GM03348 (cell line): ENCODE results near the gene ZCCHC7.
"Not testable (repeated sequence)": the region's sequence is repeated elsewhere in the genome, so short reads cannot be mapped to it uniquely, and the experiment has no call there.

Experiments used
- DNase-seq: peaks from one replicate; pipeline ENCODE4 v3.0.0; 2012; ENCODE audit warnings: low spot score

ZCCHC7 gene

GRCh38 chr9:37119907-37120842, at the start of gene ZCCHC7:
TSS of gene ZCCHC7 (plus strand) at chr9:37120574.
- peak; percentile 99 for DNase-seq

- not testable (repeated sequence) for DNase-seq
These were observed 45.6 kb upstream of the ZCCHC7 start for GRCh38 chr9:37074790-37075189.

GRCh38 chr9:37079370-37080164, 40.8 kb upstream of the ZCCHC7 start:
- DNase-seq, result peak; percentile 96

- not testable (repeated sequence) for DNase-seq
These were observed 40.2 kb upstream of the ZCCHC7 start for GRCh38 chr9:37080165-37080628.

GRCh38 chr9:37081507-37081906, 38.9 kb upstream of the ZCCHC7 start:
- DNase-seq, result not testable (repeated sequence)

GRCh38 chr9:37082214-37082765, 38.1 kb upstream of the ZCCHC7 start:
- DNase-seq, result no peak

- no peak for DNase-seq
These were observed 36.7 kb upstream of the ZCCHC7 start for GRCh38 chr9:37083654-37084053.

- DNase-seq, result no peak
These were observed 35.1 kb upstream of the ZCCHC7 start for GRCh38 chr9:37085233-37085632.

GRCh38 chr9:37092714-37093295, 27.6 kb upstream of the ZCCHC7 start:
- DNase-seq, result not testable (repeated sequence)

- DNase-seq, result no peak
These were observed 25.6 kb upstream of the ZCCHC7 start for GRCh38 chr9:37094751-37095150.

- no peak for DNase-seq
These were observed 23.7 kb upstream of the ZCCHC7 start for GRCh38 chr9:37096628-37097027.

GRCh38 chr9:37097294-37097693, 23.1 kb upstream of the ZCCHC7 start:
- no peak for DNase-seq

GRCh38 chr9:37100327-37100726, 20.0 kb upstream of the ZCCHC7 start:
- DNase-seq, result no peak

- no peak for DNase-seq
These were observed 19.6 kb upstream of the ZCCHC7 start for GRCh38 chr9:37100741-37101140.

GRCh38 chr9:37102486-37102885, 17.9 kb upstream of the ZCCHC7 start:
- no peak for DNase-seq

- peak; percentile 70 for DNase-seq
These were observed 16.0 kb upstream of the ZCCHC7 start for GRCh38 chr9:37104183-37104889.

GRCh38 chr9:37105234-37105633, 15.1 kb upstream of the ZCCHC7 start:
- DNase-seq, result no peak

GRCh38 chr9:37107701-37108100, 12.7 kb upstream of the ZCCHC7 start:
- no peak for DNase-seq

- DNase-seq, result not testable (repeated sequence)
These were observed 5.9 kb upstream of the ZCCHC7 start for GRCh38 chr9:37114442-37114841.

GRCh38 chr9:37117956-37118355, 2.4 kb upstream of the ZCCHC7 start:
- DNase-seq, result no peak

GRCh38 chr9:37119360-37119759, 1.0 kb upstream of the ZCCHC7 start:
- no peak for DNase-seq
